GM19455 (cell line): ENCODE results near the gene KYNU.
"Not testable (repeated sequence)": the region's sequence is repeated elsewhere in the genome, so short reads cannot be mapped to it uniquely, and the experiment has no call there.

Source experiments
- ATAC-seq: cut with Tn5 transposase; IDR thresholded peaks from one replicate; pipeline ENCODE4 v1.9.1; 2021; ENCODE audit not compliant: unreplicated experiment

The KYNU gene

GRCh38 chr2:142877216-142877838 is at the start of gene KYNU:
Gene KYNU (plus strand): TSS chr2:142877664. CDS start chr2:142885368, 7,704 bp downstream.
- peak; percentile 48 for ATAC-seq

GRCh38 chr2:142834021-142834420 is 43.4 kb upstream of the KYNU start:
- no peak for ATAC-seq

GRCh38 chr2:142840436-142840835 is 37.0 kb upstream of the KYNU start:
- no peak for ATAC-seq

- no peak for ATAC-seq
Measured at GRCh38 chr2:142841788-142842187, 35.7 kb upstream of the KYNU start.

- ATAC-seq, result no peak
Measured at GRCh38 chr2:142842369-142842768, 35.1 kb upstream of the KYNU start.

GRCh38 chr2:142843731-142844130 is 33.7 kb upstream of the KYNU start:
- ATAC-seq, result no peak

GRCh38 chr2:142848023-142848606 is 29.3 kb upstream of the KYNU start:
- no peak for ATAC-seq

- no peak for ATAC-seq
Measured at GRCh38 chr2:142849820-142850219, 27.6 kb upstream of the KYNU start.

GRCh38 chr2:142853912-142854311 is 23.6 kb upstream of the KYNU start:
- no peak for ATAC-seq

- no peak for ATAC-seq
Measured at GRCh38 chr2:142857256-142858164, 20.0 kb upstream of the KYNU start.

- no peak for ATAC-seq
Measured at GRCh38 chr2:142858961-142859360, 18.5 kb upstream of the KYNU start.

- no peak for ATAC-seq
Measured at GRCh38 chr2:142862299-142862698, 15.2 kb upstream of the KYNU start.

GRCh38 chr2:142862847-142863246 is 14.6 kb upstream of the KYNU start:
- no peak for ATAC-seq

- no peak for ATAC-seq
Measured at GRCh38 chr2:142863485-142863961, 13.9 kb upstream of the KYNU start.

- ATAC-seq, result not testable (repeated sequence)
Measured at GRCh38 chr2:142864605-142865004, 12.9 kb upstream of the KYNU start.

GRCh38 chr2:142865924-142866323 is 11.5 kb upstream of the KYNU start:
- ATAC-seq, result peak; percentile 77

- peak; percentile 20 for ATAC-seq
Measured at GRCh38 chr2:142866426-142866825, 11.0 kb upstream of the KYNU start.

- ATAC-seq, result no peak
Measured at GRCh38 chr2:142867136-142867535, 10.3 kb upstream of the KYNU start.

GRCh38 chr2:142868229-142868762 is 9.2 kb upstream of the KYNU start:
- ATAC-seq, result no peak

- not testable (repeated sequence) for ATAC-seq
Measured at GRCh38 chr2:142869065-142869460, 8.4 kb upstream of the KYNU start.

- no peak for ATAC-seq
Measured at GRCh38 chr2:142869461-142870106, 7.9 kb upstream of the KYNU start.
